Activated CD4-positive, alpha-beta T cell treated with anti-CD3 and anti-CD28 coated beads, Interleukin-10, Interleukin-2, amounts not matched to agents 100 ng/mL and 50 ng/mL, durations not matched to agents 16 hours and 8 hours (primary cell): Measurements from ENCODE around the gene CLASP1.
"Not testable (repeated sequence)": the region's sequence is repeated elsewhere in the genome, so short reads cannot be mapped to it uniquely, and the experiment has no call there.

Source experiments
- DNase-seq: peaks from one replicate; pipeline ENCODE4 v3.0.0-alpha.2; 2020

Gene CLASP1

DNA sequence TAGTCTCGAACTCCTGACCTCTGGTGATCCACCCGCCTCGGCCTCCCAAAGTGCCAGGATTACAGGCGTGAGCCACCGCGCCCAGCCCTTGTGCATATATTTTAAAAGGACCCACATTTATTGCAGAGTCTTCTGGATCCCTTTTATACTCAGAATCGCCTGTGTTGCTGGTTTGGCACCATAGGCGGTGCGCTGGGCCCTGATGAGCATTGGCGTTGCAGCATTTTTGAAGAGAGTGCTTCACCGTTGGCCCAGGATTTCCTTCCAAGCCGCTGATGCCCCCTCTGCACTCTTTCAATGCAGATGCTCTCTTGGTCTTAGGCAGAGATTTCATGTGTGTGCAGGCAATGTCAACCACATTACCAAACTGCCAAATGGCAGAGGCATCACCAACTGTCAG, 350.8 kb downstream of the CLASP1 start:
- no peak for DNase-seq

DNA sequence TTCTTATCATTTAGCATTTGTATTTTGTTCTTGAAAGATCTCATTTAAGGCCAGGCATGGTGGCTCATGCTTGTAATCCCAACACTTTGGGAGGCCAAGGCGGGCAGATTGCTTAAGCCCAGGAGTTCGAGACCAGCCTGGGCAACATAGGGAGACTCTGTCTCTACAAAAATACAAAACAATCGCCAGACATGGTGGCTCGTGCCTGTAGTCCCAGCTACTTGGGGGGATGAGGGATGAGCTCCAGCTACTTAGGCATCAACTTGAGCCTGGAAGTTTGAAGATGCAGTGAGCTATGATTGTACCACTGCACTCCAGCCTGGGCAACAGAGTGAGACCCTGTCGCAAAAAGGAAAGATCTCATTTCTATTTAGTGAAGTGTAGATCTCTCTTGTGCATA, 351.4 kb downstream of the CLASP1 start:
- DNase-seq = not testable (repeated sequence)

- DNase-seq = no peak
Observed at GRCh38 chr2:121297217-121297830, 351.9 kb downstream of the CLASP1 start.

DNA sequence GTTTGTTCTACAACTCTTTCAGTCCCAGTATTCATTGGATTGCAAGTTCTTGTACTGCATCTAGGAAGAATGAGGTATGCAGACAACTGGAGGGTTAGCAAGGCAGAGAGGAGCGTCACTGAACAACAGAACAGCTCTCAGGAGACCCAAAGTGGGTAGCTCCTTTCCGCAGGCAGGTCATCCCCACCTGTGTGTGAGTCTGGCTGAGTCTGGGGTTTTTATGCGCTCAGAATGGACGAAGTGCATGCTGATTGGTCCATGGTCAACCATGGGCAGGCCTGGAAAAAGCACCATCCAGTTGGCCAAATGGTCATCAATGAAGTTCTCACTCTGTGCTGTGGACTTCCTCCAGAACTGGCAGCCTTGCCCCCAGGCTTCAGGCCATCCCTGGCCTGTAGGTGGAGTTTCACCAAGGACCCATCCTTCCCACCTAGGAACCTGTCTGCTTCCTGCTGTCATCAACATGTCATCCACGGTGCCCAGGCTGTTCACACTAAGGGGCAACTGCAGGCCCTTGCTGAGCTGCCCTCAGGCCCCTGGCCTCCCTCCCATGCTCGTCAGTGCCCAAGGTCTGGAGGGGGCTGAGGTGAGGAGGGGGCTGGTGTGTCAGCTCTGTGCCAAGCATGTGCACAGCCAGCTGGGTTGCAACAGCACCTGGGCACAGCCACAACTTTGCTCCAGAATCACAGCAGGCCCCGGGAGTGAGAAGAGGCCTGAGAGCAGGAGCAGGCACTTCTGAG, 353.2 kb downstream of the CLASP1 start:
- DNase-seq = no peak

GRCh38 chr2:121294881-121295840, 354.1 kb downstream of the CLASP1 start:
- no peak for DNase-seq

DNA sequence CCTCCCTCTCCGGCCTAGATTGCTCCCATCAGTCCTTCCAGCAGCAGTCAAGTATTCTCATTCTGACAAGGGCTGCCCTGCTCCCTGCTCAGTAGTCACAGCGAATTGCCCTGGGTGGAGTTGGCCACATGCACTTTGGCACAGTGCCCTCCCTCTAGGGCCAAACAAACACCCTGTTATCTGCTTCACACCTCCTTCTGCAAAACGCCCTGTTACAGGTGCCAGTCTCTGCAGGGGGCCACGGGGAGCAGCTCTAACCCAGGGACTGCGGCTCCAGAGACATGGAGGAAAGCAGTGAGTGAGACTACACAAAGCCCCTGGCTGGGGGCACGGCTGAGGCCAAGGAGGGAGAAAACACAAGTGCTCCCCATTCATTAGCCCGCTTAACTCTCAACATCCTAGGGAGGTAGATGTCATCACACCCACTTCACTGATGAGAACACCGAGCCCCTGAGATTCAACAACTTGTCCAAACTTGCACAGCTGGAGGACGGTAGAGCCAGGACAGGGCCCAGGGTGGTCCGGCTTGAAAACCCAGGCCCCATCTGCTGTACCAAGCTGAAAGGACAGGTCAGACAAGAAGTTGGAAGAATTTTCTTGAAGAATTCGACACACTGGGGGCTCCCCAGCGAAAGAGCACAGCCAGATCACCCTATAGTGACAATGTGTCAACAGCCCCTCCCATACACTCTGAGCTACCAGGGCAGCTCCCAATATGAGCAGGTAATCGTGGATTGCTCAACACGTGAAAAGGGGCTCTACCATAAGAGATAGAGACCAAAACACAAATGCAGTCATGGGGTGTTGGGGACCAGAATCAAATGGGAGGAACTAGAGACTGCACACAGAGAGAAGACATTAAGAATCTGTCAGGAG, 355.6 kb downstream of the CLASP1 start:
- no peak for DNase-seq

- no peak for DNase-seq
Observed at GRCh38 chr2:121291251-121291580, 358.0 kb downstream of the CLASP1 start.

DNA sequence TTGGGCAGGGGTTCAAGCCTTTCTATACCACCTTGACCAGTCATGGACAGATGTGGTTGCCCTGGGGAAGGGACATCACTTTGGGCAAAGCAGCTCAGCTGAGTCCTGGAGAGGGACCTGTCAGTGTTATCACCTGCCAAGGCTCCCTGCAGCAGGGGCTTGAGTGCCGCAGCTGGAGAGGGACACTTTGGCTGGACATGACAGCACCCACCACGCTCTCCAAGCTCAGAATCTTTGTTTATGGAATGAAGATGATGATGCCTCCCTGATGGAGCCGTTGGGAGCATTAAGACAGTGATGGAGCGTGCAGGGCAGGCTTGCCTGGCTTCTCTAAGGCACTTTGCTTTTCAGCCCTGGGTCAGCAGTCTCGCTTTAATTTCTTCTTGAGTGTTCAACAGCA, 360.0 kb downstream of the CLASP1 start:
- DNase-seq = no peak

DNA sequence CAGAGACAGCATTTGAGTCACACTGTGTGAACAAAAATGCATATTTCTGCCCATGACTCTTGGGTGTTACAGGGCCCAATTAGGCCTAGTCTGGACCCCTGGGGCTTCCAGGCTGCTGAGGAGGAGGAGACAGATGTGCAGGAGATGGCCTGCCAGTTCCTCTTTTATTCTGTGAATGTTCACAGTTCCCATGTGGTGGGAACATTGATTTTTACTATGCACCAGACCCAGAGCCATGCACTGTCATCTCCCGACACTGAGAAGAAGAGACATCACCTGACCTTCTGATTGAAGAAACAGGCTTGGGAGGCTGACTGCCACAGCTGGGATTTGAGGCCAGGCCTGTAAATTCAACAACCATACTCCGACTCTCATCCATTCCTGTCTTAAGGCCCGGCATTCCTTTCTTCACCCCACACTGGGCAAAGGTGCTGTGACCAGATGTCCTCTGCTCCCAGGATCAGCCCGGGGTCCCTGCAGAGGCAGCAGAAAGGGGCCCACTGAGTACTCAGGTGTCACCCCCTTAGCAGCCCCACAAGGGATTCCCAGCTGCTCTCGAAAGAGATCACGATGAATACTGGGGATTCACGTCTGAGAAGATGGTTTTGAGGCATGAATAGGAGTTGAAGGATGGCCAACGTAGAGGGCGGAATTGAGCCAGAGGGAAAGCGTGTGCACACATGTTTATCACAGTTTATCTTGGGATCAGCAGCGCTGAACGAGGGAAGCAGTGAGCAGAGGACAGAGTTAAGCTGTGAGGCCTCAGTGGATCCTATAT, 360.6 kb downstream of the CLASP1 start:
- no peak for DNase-seq

DNA sequence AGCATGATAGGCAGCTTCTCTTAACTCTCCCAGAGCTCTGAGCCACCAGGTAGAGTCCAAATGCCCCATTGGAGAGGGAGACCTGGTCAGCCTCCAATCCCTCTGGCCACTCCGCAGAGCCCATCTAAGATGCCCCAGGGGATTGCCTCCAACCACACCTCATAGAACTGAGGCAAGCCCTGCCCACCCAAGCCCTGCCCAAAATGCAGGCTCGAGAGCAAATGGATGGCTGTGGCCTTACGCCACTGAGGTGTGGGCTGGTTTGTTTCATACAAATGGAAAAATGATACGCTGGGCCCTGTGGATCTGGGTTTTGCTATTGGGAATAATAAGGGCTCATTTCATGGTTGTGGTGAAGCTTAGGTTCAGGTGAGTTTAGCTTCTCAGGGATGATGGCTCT, 361.3 kb downstream of the CLASP1 start:
- no peak for DNase-seq
